Adrenal gland (tissue), 12 donors: ENCODE data around the gene TSHZ2. TPM values are rescaled to one million over a fixed set of nuclear protein-coding genes. Genes with fewer than 3 reads are reported as not detected.

ENCODE experiments used
- DNase-seq, 7 donors: peaks; one replicate each; pipeline ENCODE4 v3.0.0-alpha.2; 2019 to 2020
- H3K27ac ChIP-seq, 5 donors: fragments of 200-600 bp; sonication (generic) in 4 of 5; 1 replicate in 3 of 5; 2 replicates in 2 of 5; pipeline versions ENCODE4 v1.5.1 to v1.8.0; 2016 to 2020; ENCODE audit warnings: mild to moderate bottlenecking in 1 of 5
- H3K27me3 ChIP-seq: fragments of 200-600 bp; 2 replicates; pipeline ENCODE4 v1.8.0; 2021
- H3K36me3 ChIP-seq, 2 donors: fragments of 200-600 bp; replicated peaks in 1 of 2; 1 replicate in 1 of 2; 2 replicates in 1 of 2; pipeline versions ENCODE4 v1.5.1 to v1.8.0; 2018 to 2022
- H3K4me1 ChIP-seq, 2 donors: fragments of 200-600 bp; replicated peaks in 1 of 2; 1 replicate in 1 of 2; 2 replicates in 1 of 2; pipeline versions ENCODE4 v1.5.1 to v1.8.0; 2018 to 2021
- H3K4me3 ChIP-seq, 4 donors: fragments of 200-600 bp; sonication (generic) in 3 of 4; one replicate each; pipeline ENCODE4 v1.5.1; 2016 to 2018
- H3K9me3 ChIP-seq, 3 donors: fragments of 200-600 bp; sonication (generic) in 1 of 3; replicated peaks in 1 of 3; 1 replicate in 2 of 3; 2 replicates in 1 of 3; pipeline versions ENCODE4 v1.5.1 to v1.8.0; 2016 to 2021
- CTCF ChIP-seq, 6 experiments: fragments of 450-650 bp in 4 of 6; fragments of 200-600 bp in 2 of 6; sonication (generic) in 1 of 6; IDR thresholded peaks; 1 replicate in 5 of 6; 2 replicates in 1 of 6; pipeline versions ENCODE4 v1.5.1 to v1.8.0; 2016 to 2021; ENCODE audit warnings: antibody characterized with exemption in 6 of 6, mild to moderate bottlenecking in 2 of 6, moderate library complexity in 1 of 6
- POLR2A ChIP-seq, 2 donors: fragments of 450-650 bp; IDR thresholded peaks; one replicate each; pipeline ENCODE4 v1.6.1; 2017; ENCODE audit warnings: antibody characterized with exemption in 2 of 2, mild to moderate bottlenecking in 2 of 2, moderate library complexity in 1 of 2
- WGBS, 4 donors: extraction: QIAGEN DNeasy Blood & Tissue Kit in 2 of 4; methylation state at CpG; one replicate each; pipeline versions ENCODE4 v1.1.5 to v1.1.7; 2013 to 2017; 5-methylcytosine and 5-hydroxymethylcytosine counted together
- intact Hi-C, 2 donors: fragments of 100-400 bp; cut with DNase I; formaldehyde crosslinking; loops; one replicate each; pipeline versions ENCODE4 v1.14.1 to v1.15.0; 2022 to 2023
- polyA plus RNA-seq, 3 donors: library from polyadenylated mRNA; stranded (reverse); fragments of 200-250 nt in 2 of 3; fragments of 350-450 nt in 1 of 3; fragmentation: Illumina TruSeq in 1 of 3; extraction: RNeasy Lipid Tissue Mini Kit (QIAGEN cat#74804) in 1 of 3; gene quantifications; one replicate each; pipeline ENCODE4 v1.2.3, GENCODE V29; 2013 to 2014
- total RNA-seq, 9 donors: library from RNA; depleted of rRNA in 4 of 9; stranded (reverse); fragments of >200 nt in 4 of 9; fragments of 120-200 nt in 1 of 9; fragmentation: NEBNext Ultra II Directional in 1 of 9; extraction: Animal tissue kit (Norgen Biotek cat#: 25700) in 1 of 9; gene quantifications; one replicate each; pipeline versions ENCODE4 v1.1.0 to v1.2.4, GENCODE V29; 2013 to 2023
- donor health status: healthy with polysubstance abuse.
- donor health status: Bipolar disorder and iron deficiency.
- donor health status: DM: yes; HTN: yes; CAD: no.
- donor health status: DM: no; HTN: no; CAD: no.
- donor health status: DM: no; HTN: no; CAD: no.
- donor health status: DM: yes; HTN: yes; CAD: no.

The TSHZ2 gene
- total and polyA plus RNA-seq, 12 donors = 20.5 to 87.1 (median 52.4) TPM

GRCh38 chr20:53399592-53400335 lies 427.6 kb downstream of the TSHZ2 start:
- Histone ChIP-seq H3K4me1 (no peaks in the 10 kb centered on the region), H3K9me3 (no peaks in the 10 kb centered on the region), H3K27ac (no peak overlapping the region), H3K36me3 (no peaks in the 10 kb centered on the region), H3K27me3 (no peaks in the 10 kb centered on the region), H3K4me3 (no peak overlapping the region)
- intact Hi-C loops = no loop called here
- 68 to 85% (median 82%) methylated on average over 6 to 9 of the region's 9 CpGs for WGBS, 4 donors
- no peak for TF ChIP-seq CTCF (IDR thresholded peaks at IDR 0.05)
- no peak for DNase-seq

- H3K4me1 ChIP-seq = no peaks in the 10 kb centered on the region
Observed at GRCh38 chr20:53402233-53403005, 430.3 kb downstream of the TSHZ2 start.

DNA sequence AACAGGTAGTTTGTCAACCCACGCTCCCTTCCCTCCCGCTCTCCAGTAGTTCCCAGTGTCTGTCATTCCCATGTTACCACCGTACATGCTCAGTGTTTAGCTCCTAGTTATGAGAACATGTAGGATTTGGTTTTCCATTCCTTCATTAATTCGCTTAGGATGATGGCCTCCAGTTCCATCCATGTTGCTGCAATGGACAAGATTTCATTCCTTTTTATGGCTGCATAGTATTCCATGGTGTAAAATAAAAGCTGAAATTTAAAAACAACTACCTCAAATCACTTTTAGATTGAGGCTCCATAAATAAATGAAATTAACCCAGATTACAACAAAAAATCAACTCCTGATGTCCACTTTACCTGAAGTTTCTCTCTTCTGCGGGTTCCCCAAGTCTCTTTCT lies 430.9 kb downstream of the TSHZ2 start:
- H3K27me3 ChIP-seq = no peaks in the 10 kb centered on the region
- no peak overlapping the region for H3K27ac ChIP-seq
- no peak overlapping the region for H3K4me3 ChIP-seq
- WGBS, 4 donors = 96 to 98% (median 97%) methylated on average over 5 of the region's 5 CpGs
- H3K36me3 ChIP-seq = no peaks in the 10 kb centered on the region
- H3K9me3 ChIP-seq = no peaks in the 10 kb centered on the region
- no peak for DNase-seq
- intact Hi-C loops = no loop called here
- no peaks in the 10 kb centered on the region for H3K4me1 ChIP-seq
- TF ChIP-seq POLR2A (IDR thresholded peaks at IDR 0.05) = no peak
- TF ChIP-seq CTCF (IDR thresholded peaks at IDR 0.05) = no peak

More at GRCh38 chr20:53402233-53403005, 430.3 kb downstream of the TSHZ2 start:
- H3K27ac ChIP-seq = no peak overlapping the region
- DNase-seq = no peak
- no peaks in the 10 kb centered on the region for H3K36me3 ChIP-seq
- no peaks in the 10 kb centered on the region for H3K27me3 ChIP-seq
- 79 to 87% (median 82%) methylated on average over 4 of the region's 4 CpGs for WGBS, 4 donors
- no peaks in the 10 kb centered on the region for H3K9me3 ChIP-seq
- TF ChIP-seq CTCF (IDR thresholded peaks at IDR 0.05) (no peak), POLR2A (IDR thresholded peaks at IDR 0.05) (no peak)
- intact Hi-C loops = no loop called here
- H3K4me3 ChIP-seq = no peak overlapping the region

DNA sequence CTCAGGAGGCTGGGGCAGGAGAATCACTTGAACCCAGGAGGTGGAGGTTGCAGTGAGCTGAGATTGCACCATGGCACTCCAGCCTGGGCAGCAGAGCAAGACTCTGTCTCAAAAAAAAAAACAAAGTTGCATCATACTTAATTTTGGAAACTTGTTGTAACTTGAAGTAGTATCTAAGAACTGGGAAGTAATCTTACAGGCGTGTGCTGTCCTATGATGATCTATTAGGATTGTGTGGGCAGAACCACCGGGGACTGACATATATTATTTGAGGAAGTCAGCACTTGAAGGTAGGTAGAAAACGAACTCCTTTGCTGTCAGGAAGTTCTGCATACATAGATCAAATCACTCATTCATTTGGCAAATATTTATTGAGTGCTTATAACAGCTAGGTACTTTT lies 433.0 kb downstream of the TSHZ2 start:
- intact Hi-C loops = no loop called here
- no peaks in the 10 kb centered on the region for H3K27me3 ChIP-seq
- no peaks in the 10 kb centered on the region for H3K9me3 ChIP-seq
- H3K36me3 ChIP-seq = no peaks in the 10 kb centered on the region
- H3K4me3 ChIP-seq = no peak overlapping the region
- peaks cover 0 to 15% of the 10 kb centered on the region in 2 donors for H3K4me1 ChIP-seq
- no peak for DNase-seq
- H3K27ac ChIP-seq = no peak overlapping the region
- 65 to 75% (median 67%) methylated on average over 3 of the region's 3 CpGs for WGBS, 4 donors
- TF ChIP-seq POLR2A (IDR thresholded peaks at IDR 0.05) (no peak), CTCF (IDR thresholded peaks at IDR 0.05) (no peak)
